ENCODE data around the gene SIPA1L2.
A peak's percentile ranks its signal among the peaks of the same experiment; 100 is the strongest.

SIPA1L2 gene

GRCh38 chr1:232643251-232643650 is 13.3 kb upstream of the SIPA1L2 start:
- DNase-seq (ENCODE audit: low spot score) = no peak

GRCh38 chr1:232641507-232641906 is 11.6 kb upstream of the SIPA1L2 start:
- DNase-seq (ENCODE audit: low spot score) = no peak

GRCh38 chr1:232636799-232637198 is 6.9 kb upstream of the SIPA1L2 start:
- DNase-seq (ENCODE audit: low spot score) = no peak

GRCh38 chr1:232635778-232636356 is 5.9 kb upstream of the SIPA1L2 start:
- peak; percentile 44 for DNase-seq (ENCODE audit: low spot score)

- no peak for DNase-seq (ENCODE audit: low spot score)
These were observed 5.3 kb upstream of the SIPA1L2 start for GRCh38 chr1:232635279-232635678.

- no peak for DNase-seq (ENCODE audit: low spot score)
These were observed 4.2 kb upstream of the SIPA1L2 start for GRCh38 chr1:232634096-232634495.

GRCh38 chr1:232630894-232631195 is 912 bp upstream of the SIPA1L2 start:
- no peak for DNase-seq (ENCODE audit: low spot score)

GRCh38 chr1:232629250-232630046 is 485 bp downstream of the SIPA1L2 start:
- peak; percentile 14 for DNase-seq (ENCODE audit: low spot score)

GRCh38 chr1:232628335-232629249 is 1.3 kb downstream of the SIPA1L2 start:
- peak; percentile 15 for DNase-seq (ENCODE audit: low spot score)

- no peak for DNase-seq (ENCODE audit: low spot score)
These were observed 2.1 kb downstream of the SIPA1L2 start for GRCh38 chr1:232627645-232628334.

GRCh38 chr1:232627171-232627570 is 2.8 kb downstream of the SIPA1L2 start:
- no peak for DNase-seq (ENCODE audit: low spot score)

GRCh38 chr1:232626452-232626851 is 3.5 kb downstream of the SIPA1L2 start:
- no peak for DNase-seq (ENCODE audit: low spot score)

- DNase-seq (ENCODE audit: low spot score) = no peak
These were observed 4.5 kb downstream of the SIPA1L2 start for GRCh38 chr1:232625319-232625868.

- no peak for DNase-seq (ENCODE audit: low spot score)
These were observed 5.2 kb downstream of the SIPA1L2 start for GRCh38 chr1:232624546-232625281.

GRCh38 chr1:232622981-232623380 is 7.0 kb downstream of the SIPA1L2 start:
- DNase-seq (ENCODE audit: low spot score) = no peak

- no peak for DNase-seq (ENCODE audit: low spot score)
These were observed 7.6 kb downstream of the SIPA1L2 start for GRCh38 chr1:232622378-232622777.

GRCh38 chr1:232621050-232621449 is 8.9 kb downstream of the SIPA1L2 start:
- no peak for DNase-seq (ENCODE audit: low spot score)

- no peak for DNase-seq (ENCODE audit: low spot score)
These were observed 9.5 kb downstream of the SIPA1L2 start for GRCh38 chr1:232620356-232620969.

GRCh38 chr1:232617237-232617636 is 12.7 kb downstream of the SIPA1L2 start:
- DNase-seq (ENCODE audit: low spot score) = no peak

- no peak for DNase-seq (ENCODE audit: low spot score)
These were observed 14.6 kb downstream of the SIPA1L2 start for GRCh38 chr1:232615306-232615800.

- DNase-seq (ENCODE audit: low spot score) = no peak
These were observed 15.1 kb downstream of the SIPA1L2 start for GRCh38 chr1:232614811-232615210.
